Neuron (in vitro differentiated cells): ENCODE measurements around the gene IRF2.

Experiments
- H2AFZ ChIP-seq: one replicate; pipeline ENCODE4 v1.6.1; 2013; ENCODE audit warnings: low read depth, mild to moderate bottlenecking, inconsistent platforms, low read length, moderate library complexity
- H3K27me3 ChIP-seq: one replicate; pipeline ENCODE4 v1.6.1; 2013; ENCODE audit warnings: low read length; ENCODE audit not compliant: insufficient read depth
- H3K36me3 ChIP-seq: one replicate; pipeline ENCODE4 v1.6.1; 2013; ENCODE audit warnings: low read length; ENCODE audit not compliant: insufficient read depth
- H3K4me1 ChIP-seq: one replicate; pipeline ENCODE4 v1.6.1; 2013; ENCODE audit warnings: low read length; ENCODE audit not compliant: insufficient read depth
- H3K4me3 ChIP-seq: 2 replicates; pipeline ENCODE4 v1.5.1; 2013; ENCODE audit warnings: mild to moderate bottlenecking, low read length, moderate library complexity
- H3K9me3 ChIP-seq: one replicate; pipeline ENCODE4 v1.6.1; 2013; ENCODE audit warnings: low read length

IRF2 gene

DNA sequence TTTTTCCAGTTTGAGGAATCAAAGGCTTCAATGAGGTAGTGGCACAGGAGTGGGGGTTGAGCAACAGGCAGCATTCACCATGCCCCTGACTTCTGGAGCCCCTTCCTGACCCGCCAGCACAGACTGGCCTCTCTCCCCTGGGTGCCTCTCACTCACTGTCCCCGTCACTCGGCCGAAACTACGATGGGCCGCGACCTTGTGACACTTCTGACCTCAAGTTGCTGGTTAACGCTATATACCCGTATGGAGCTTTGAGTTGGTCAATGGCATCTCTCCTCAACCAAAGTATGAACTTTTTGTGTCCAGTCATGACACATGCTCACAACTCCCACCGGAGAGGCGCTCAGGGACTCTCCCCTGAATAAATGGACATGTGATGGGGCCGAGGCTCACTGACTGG is 72.1 kb downstream of the IRF2 start:
- peaks cover 11% of the 10 kb centered on the region for H3K36me3 ChIP-seq
- H3K9me3 ChIP-seq = no peaks in the 10 kb centered on the region
- peak overlapping the region; percentile 43 for H2AFZ ChIP-seq
- no peaks in the 10 kb centered on the region for H3K27me3 ChIP-seq
- peaks cover 29% of the 10 kb centered on the region for H3K4me1 ChIP-seq
- H3K4me3 ChIP-seq = peak overlapping the region; percentile 24

- H3K4me1 ChIP-seq = peaks cover 29% of the 10 kb centered on the region
- peak overlapping the region; percentile 43 for H2AFZ ChIP-seq
- peak overlapping the region; percentile 24 for H3K4me3 ChIP-seq
- no peaks in the 10 kb centered on the region for H3K9me3 ChIP-seq
- peaks cover 11% of the 10 kb centered on the region for H3K36me3 ChIP-seq
- H3K27me3 ChIP-seq = no peaks in the 10 kb centered on the region
These were observed 72.8 kb downstream of the IRF2 start for GRCh38 chr4:184401397-184402171.

GRCh38 chr4:184400891-184401290 is 73.5 kb downstream of the IRF2 start:
- H2AFZ ChIP-seq = peak overlapping the region; percentile 43
- H3K36me3 ChIP-seq = peaks cover 14% of the 10 kb centered on the region
- H3K9me3 ChIP-seq = no peaks in the 10 kb centered on the region
- no peak overlapping the region for H3K4me3 ChIP-seq
- peaks cover 29% of the 10 kb centered on the region for H3K4me1 ChIP-seq
- H3K27me3 ChIP-seq = no peaks in the 10 kb centered on the region

- H2AFZ ChIP-seq = no peak overlapping the region
- peaks cover 12% of the 10 kb centered on the region for H3K36me3 ChIP-seq
- H3K4me1 ChIP-seq = peaks cover 29% of the 10 kb centered on the region
- H3K27me3 ChIP-seq = no peaks in the 10 kb centered on the region
- no peaks in the 10 kb centered on the region for H3K9me3 ChIP-seq
- H3K4me3 ChIP-seq = no peak overlapping the region
These were observed 73.9 kb downstream of the IRF2 start for GRCh38 chr4:184400375-184400870.

GRCh38 chr4:184399512-184399908 is 74.8 kb downstream of the IRF2 start:
- H3K36me3 ChIP-seq = peaks cover 12% of the 10 kb centered on the region
- H3K27me3 ChIP-seq = no peaks in the 10 kb centered on the region
- no peak overlapping the region for H2AFZ ChIP-seq
- no peak overlapping the region for H3K4me3 ChIP-seq
- no peaks in the 10 kb centered on the region for H3K9me3 ChIP-seq
- peaks cover 29% of the 10 kb centered on the region for H3K4me1 ChIP-seq

- no peaks in the 10 kb centered on the region for H3K9me3 ChIP-seq
- H3K4me3 ChIP-seq = no peak overlapping the region
- no peaks in the 10 kb centered on the region for H3K27me3 ChIP-seq
- peaks cover 12% of the 10 kb centered on the region for H3K36me3 ChIP-seq
- H2AFZ ChIP-seq = no peak overlapping the region
- H3K4me1 ChIP-seq = peaks cover 29% of the 10 kb centered on the region
These were observed 75.4 kb downstream of the IRF2 start for GRCh38 chr4:184398741-184399511.

GRCh38 chr4:184397516-184398163 is 76.7 kb downstream of the IRF2 start:
- H3K9me3 ChIP-seq = no peaks in the 10 kb centered on the region
- no peaks in the 10 kb centered on the region for H3K27me3 ChIP-seq
- peaks cover 22% of the 10 kb centered on the region for H3K4me1 ChIP-seq
- H2AFZ ChIP-seq = no peak overlapping the region
- H3K4me3 ChIP-seq = no peak overlapping the region
- H3K36me3 ChIP-seq = peaks cover 14% of the 10 kb centered on the region

DNA sequence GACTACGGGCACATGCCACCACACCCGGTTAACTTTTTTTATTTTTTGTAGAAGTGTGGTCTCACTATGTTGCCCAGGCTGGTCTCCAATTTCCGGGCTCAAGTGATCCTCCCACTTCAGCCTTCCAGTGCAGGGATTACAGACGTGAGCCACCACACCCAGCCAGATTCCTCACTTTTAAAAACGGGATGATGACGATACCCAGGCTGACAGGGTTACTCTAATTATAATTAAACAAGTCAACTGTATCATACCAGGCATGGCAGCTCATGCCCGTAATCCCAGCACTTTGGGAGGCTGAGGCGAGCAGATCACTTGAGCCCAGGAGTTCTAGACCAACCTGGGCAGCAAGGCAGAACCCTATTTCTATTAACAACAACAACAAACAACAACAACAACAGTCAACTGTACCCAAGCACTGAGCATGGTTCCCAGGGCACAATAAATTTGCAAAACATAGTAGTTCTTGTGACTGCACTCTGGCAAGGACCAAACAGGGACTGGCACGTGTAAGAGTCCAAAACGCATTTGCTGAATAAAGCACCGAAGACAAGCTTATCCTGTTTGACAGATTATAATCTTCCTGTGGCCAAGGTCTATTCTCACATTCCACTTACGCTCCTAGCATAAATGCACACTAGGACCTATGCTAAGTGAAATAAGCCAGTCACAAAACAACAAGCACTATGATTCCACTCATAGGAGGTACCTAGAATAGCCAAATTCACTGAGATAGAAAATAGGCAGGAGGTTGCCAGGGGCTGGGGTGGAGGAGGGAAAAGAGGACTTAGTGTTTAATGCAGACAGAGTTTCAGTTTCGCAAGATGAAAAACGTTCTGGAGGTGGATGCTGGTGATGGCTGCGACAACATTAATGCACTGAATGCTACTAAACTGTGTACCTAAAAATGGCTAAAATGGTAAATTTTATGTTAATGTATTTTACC is 77.5 kb downstream of the IRF2 start:
- no peak overlapping the region for H2AFZ ChIP-seq
- no peak overlapping the region for H3K4me3 ChIP-seq
- H3K9me3 ChIP-seq = no peaks in the 10 kb centered on the region
- H3K27me3 ChIP-seq = no peaks in the 10 kb centered on the region
- H3K4me1 ChIP-seq = peaks cover 14% of the 10 kb centered on the region
- peaks cover 21% of the 10 kb centered on the region for H3K36me3 ChIP-seq

GRCh38 chr4:184395971-184396391 is 78.4 kb downstream of the IRF2 start:
- H3K9me3 ChIP-seq = no peaks in the 10 kb centered on the region
- no peak overlapping the region for H2AFZ ChIP-seq
- H3K4me1 ChIP-seq = peaks cover 5% of the 10 kb centered on the region
- H3K4me3 ChIP-seq = no peak overlapping the region
- peaks cover 30% of the 10 kb centered on the region for H3K36me3 ChIP-seq
- no peaks in the 10 kb centered on the region for H3K27me3 ChIP-seq

GRCh38 chr4:184395451-184395917 is 78.9 kb downstream of the IRF2 start:
- Histone ChIP-seq H3K27me3 (no peaks in the 10 kb centered on the region), H3K4me1 (peaks cover under 1% of the 10 kb centered on the region), H3K36me3 (peaks cover 30% of the 10 kb centered on the region), H3K4me3 (no peak overlapping the region), H3K9me3 (no peaks in the 10 kb centered on the region), H2AFZ (no peak overlapping the region)

- no peaks in the 10 kb centered on the region for H3K9me3 ChIP-seq
- H3K4me1 ChIP-seq = peaks cover 12% of the 10 kb centered on the region
- no peaks in the 10 kb centered on the region for H3K27me3 ChIP-seq
- H3K36me3 ChIP-seq = peaks cover 37% of the 10 kb centered on the region
- H3K4me3 ChIP-seq = no peak overlapping the region
- no peak overlapping the region for H2AFZ ChIP-seq
These were observed 81.4 kb downstream of the IRF2 start for GRCh38 chr4:184392748-184393559.
